Gastrocnemius medialis (tissue), 4 donors: Measurements from ENCODE around the gene PTPN4.

Source experiments
- POLR2A ChIP-seq, 2 donors: fragments of 450-650 bp; IDR thresholded peaks; one replicate each; pipeline ENCODE4 v1.6.1; 2017; ENCODE audit warnings: antibody characterized with exemption in 2 of 2, mild to moderate bottlenecking in 2 of 2, moderate library complexity in 2 of 2
- TF ChIP-seq, protein P1 (sequence below), 5 experiments: fragments of 450-650 bp in 3 of 5; fragments of 200-600 bp in 2 of 5; sonication (generic) in 2 of 5; IDR thresholded peaks in 4 of 5; conservative IDR thresholded peaks in 1 of 5; 1 replicate in 4 of 5; 2 replicates in 1 of 5; pipeline ENCODE4 v1.5.1; 2016 to 2019; ENCODE audit warnings: antibody characterized with exemption in 5 of 5, mild to moderate bottlenecking in 3 of 5, moderate library complexity in 3 of 5

DNA sequence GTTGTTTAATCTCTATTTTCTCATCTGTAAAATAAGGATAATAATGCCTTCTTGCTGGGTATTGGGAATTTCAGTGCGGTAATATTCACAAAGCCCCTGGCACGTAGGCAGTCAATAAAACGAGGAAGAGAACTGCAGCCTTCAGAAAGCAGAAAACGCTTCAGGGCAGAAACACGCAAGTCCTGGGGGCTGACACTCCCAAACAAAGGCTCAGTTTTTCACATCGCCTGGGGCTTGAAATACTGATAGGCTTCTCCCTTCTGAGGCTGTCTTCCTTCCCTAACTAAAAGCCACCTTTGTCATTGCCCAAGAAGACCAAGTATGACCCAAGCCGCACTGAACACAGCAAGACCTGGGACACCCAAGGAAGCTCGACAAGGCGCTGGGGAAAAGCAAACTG, 48.4 kb upstream of the PTPN4 start:
- TF ChIP-seq, protein P1, sequence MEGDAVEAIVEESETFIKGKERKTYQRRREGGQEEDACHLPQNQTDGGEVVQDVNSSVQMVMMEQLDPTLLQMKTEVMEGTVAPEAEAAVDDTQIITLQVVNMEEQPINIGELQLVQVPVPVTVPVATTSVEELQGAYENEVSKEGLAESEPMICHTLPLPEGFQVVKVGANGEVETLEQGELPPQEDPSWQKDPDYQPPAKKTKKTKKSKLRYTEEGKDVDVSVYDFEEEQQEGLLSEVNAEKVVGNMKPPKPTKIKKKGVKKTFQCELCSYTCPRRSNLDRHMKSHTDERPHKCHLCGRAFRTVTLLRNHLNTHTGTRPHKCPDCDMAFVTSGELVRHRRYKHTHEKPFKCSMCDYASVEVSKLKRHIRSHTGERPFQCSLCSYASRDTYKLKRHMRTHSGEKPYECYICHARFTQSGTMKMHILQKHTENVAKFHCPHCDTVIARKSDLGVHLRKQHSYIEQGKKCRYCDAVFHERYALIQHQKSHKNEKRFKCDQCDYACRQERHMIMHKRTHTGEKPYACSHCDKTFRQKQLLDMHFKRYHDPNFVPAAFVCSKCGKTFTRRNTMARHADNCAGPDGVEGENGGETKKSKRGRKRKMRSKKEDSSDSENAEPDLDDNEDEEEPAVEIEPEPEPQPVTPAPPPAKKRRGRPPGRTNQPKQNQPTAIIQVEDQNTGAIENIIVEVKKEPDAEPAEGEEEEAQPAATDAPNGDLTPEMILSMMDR (IDR thresholded peaks at IDR 0.05 in 4 of 5, conservative IDR thresholded peaks at IDR 0.05 in 1 of 5), result no peak
- TF ChIP-seq POLR2A (IDR thresholded peaks at IDR 0.05), result no peak
